NCI-H446 (cell line): ENCODE results near the gene PHC1.

ENCODE experiments used
- DNase-seq, 2 experiments: peaks; one replicate each; lab custom pipeline; 2025; lab: John Stamatoyannopoulos, UW

PHC1 gene

DNA sequence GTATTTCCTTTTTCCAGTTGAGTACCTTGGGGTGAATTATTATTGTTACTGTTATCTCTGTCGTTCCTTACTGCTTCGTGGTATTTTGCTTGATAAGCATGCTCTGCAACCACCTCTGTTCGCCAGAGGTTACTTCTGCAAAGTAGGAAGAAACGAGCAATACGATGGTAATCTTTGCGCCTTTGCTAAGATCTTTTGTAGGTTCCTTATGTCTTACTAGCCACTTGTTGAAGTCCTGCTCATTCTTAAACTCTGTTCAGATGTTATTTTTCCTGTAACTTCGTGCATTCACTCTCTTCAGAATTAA lies 35.9 kb downstream of the PHC1 start:
- DNase-seq = no peak

DNA sequence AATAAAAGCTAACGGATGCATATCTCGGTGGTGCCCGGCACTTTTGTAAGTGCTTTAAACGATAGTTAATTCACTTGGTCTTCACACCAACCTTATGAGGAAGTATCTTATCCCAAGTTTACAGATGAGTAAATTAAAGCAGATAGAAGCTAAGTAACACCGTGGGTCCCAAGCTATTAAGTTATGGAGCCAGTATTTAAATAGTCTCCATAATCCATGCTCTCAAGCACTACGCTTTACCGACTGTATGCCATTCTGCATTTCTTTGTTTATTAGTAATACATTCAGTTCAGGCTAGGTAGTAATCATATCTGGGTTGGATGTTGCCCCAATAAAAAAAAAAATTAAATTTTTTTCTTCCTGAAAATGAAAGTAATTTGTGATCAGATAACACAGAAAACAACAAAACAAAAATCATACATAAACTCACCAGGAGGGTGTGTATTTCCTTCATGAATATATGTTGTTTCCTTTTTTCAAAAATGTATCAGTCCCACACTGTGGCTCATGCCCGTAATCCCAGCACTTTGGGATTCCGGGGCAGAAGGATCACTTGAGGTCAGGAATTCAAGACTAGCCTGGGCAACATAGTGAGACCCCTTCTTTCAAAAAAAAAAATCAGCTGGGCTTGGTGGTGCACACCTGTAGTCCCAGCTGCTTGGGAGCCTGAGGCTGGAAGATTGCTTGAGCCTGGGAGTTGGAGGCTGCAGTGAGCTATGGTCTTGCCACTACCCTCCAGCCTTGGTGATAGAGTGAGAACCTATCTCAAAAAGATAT lies 36.6 kb downstream of the PHC1 start:
- no peak for DNase-seq

DNA sequence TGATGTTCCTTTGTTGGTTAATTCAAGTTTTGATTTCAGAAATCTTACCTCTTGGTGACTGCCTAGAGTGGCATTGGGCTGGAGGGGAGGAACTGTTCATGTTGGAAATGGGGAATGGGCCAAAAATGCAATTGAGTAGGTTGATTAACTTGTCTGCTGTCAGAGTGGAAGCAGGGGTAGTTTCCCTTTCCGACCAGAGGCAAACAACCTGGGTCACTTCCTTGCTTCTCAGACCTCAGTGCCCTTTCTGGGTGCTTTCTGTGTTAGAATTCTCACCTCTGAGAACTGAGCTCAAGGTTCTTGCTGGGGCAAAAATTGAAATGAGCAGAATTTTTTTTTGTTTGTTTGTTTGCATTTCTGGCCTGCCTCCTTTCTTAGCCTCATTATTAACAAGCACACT lies 37.4 kb downstream of the PHC1 start:
- DNase-seq = no peak

DNA sequence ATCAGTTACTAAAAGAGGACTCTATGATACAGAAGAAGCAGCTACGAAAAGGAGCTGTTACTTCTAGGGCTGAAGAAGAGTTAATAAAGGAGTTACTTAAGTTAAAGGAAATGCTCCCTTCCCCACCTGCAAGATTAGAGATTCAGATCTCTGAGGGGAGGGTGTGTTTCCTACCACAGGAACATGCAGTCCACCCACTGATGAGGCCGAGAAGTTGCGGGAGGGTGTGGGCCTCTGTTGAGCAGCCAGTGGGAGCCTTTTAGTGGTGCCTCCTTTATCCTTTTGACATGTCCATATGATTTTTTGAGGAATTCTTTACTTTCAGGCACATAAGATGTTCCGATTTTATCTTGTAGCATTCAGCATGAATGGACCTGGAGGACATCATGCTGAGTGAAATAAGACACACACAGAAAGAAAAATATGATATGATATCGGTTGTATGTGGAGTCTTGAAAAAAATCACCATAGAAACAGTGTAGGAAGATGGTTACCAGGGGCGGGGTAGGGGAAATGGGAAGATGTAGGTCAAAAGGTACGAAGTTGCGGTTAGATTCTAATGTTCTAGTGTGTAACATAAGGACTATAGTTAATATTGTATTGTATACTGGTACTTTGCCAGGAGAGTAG lies 39.6 kb downstream of the PHC1 start:
- DNase-seq = no peak

DNA sequence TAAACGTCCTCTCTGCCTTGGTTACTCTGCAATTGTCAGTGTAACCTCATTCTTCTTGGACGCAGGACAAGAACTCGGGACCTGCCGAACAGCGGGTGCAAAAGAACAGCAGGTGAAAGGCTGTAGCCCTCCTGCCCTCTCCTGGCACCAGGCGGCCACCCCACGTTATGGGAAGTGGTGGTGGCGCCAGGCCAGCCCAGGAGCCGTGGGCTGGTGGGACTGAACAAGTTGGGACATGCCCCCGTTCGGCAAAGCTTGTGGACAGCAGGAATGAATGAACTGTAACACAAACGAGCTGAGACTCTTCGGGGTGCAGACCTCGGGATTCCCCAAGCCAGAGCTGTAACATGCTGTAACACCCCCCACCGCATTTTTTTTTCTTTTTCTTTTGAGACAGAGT lies 41.8 kb downstream of the PHC1 start:
- DNase-seq = no peak

DNA sequence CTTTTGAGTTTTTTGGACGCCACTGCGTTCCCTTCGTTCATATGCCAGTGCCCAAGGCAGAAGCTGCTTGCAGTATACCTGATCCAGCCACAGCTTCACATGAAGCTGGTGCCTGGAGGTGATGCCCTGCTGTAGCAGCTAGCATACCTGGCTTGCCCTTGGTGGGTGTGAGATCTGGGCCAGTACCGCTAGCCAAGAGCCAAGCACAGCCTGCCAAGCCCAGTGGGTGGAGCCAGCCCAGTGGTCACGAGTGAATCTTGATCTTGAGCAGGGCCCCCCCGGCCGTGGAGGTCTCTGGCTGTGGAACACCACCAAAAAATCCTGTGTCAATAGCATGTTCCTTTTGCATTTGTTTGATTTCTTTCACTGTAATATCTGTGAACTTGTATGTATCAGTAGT lies 42.5 kb downstream of the PHC1 start:
- DNase-seq = no peak

DNA sequence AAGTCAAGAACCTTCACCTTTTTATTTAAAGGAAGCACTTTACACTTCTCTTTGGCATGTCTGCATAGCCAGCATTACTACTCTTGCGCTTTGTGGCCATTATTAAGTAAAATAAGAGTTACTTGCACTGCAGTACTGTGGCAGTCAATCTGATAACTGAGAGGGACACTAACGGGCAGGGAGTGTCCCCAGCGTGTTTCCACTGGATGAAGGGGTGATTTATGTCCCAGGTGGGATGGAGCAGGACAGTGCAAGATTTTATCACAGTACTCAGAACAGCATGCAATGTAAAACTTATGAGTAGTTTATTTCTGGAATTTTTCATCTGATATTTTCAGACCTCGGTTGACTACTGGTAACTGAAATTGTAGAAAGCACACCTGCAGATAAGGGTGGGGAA lies 43.3 kb downstream of the PHC1 start:
- DNase-seq = no peak

DNA sequence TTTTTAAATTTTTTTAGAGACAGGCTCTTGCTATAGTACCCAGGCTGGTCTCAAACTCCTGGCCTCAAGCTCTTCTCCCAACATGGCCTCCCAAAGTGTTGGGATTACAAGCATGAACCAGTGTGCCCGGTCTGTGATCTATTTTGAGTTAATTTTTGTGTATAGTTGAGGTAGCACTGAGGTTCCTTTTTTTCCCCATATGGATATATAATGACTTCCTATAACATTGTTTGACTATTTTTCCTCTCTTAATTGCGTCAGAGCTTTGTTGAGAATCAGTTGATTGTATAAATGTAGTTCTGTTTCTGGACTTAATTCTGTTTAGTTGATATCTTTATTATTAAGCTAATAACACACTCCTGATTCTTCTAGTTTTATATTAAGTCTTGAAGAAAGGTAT lies 43.8 kb downstream of the PHC1 start:
- no peak for DNase-seq

DNA sequence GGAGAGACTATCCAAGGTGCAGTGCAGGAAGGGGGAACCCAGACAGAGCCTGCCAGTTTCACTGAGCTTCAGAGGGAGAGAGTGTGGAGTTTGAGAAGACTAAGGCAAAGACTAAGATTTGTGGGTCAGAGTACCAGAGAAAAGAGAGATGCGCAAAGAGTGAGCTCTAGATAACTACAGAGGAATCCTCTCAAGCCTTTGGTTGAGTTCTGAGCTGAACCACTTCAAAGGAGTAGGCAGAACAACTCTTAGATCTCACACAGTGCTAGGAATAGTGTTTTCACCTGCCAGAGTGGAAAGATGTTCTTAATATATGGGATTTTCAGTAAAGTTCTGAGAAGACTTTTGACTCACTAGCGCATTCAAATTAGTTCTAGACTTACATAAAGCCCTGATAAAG lies 45.9 kb downstream of the PHC1 start:
- DNase-seq = no peak

DNA sequence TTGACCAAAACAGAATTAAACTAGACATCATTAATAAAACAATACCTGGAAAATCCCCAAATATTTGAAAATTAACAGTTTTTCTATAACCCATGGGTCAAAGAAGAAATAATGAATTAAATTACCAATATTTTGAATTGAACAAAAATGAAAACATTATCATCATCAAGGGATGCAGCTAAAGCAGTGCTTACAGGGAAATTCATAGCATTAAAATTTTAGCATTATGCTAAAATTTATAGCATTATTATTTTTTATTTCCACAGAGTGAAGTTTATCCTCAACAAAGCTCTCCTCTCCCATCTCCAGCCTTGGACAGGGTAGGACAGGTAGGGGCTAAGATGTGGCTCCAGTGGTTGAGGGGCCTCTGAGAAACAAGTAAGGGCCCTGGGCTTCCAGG lies 54.5 kb downstream of the PHC1 start:
- no peak for DNase-seq

DNA sequence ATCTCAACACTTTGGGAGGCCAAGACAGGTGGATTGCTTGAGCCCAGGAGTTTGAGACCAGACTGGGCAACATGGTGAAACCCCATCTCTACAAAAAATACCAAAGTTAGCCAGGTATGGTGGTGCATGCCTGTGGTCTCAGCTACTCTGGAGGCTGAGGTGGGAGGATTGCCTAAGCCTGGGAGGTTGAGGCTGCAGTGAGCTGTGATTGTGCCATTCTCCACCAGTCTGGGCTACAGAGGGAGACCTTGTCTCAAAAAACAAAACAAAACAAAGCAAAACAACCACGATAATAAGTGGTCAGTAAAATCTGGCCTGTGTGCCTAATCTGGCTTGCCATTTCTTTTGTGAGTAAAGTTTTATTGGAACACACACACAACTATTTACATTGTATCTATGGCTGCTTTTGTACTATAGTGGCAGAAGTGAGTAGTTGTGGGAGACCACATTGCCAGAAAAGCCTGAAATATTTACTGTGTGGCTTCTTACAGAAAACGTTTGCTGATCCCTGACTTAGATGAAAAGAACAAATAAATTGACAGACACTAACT lies 55.6 kb downstream of the PHC1 start:
- DNase-seq = no peak

DNA sequence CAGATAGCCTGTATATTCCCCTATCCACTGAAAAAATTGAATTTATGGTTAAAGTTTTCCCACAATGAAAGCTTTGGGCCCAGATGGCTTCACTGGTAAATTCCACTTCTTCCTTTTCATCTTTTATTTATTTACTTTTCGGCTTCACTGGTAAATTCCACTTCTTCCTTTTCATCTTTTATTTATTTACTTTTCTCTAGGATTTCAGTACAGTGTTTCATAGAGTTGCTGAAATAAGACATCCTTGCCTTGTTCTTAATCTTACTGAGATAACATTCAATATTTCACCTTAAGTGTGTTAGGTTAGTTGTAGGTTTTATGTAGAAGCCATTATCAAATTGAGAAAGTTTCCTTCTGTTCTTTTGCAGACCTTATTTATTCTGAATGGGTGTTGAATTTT lies 56.1 kb downstream of the PHC1 start:
- no peak for DNase-seq

DNA sequence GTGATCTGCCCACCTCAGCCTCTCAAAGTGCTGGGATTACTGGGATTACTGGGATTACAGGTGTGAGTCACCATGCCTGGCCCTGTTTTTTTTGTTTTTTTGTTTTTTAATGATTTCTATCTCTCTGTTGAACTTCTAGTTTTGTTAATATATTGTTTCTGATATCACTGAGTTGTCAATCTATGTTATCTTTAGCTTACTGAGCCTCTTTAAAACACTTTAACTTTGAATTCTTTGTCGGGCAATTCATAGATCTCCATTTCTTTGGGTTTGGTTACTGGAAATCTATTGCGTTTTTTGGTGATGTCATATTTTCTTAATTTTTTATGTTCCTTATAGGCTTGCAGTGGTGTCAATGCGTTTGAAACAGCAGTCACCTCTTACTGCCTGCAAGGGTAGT lies 65.8 kb downstream of the PHC1 start:
- DNase-seq = no peak

DNA sequence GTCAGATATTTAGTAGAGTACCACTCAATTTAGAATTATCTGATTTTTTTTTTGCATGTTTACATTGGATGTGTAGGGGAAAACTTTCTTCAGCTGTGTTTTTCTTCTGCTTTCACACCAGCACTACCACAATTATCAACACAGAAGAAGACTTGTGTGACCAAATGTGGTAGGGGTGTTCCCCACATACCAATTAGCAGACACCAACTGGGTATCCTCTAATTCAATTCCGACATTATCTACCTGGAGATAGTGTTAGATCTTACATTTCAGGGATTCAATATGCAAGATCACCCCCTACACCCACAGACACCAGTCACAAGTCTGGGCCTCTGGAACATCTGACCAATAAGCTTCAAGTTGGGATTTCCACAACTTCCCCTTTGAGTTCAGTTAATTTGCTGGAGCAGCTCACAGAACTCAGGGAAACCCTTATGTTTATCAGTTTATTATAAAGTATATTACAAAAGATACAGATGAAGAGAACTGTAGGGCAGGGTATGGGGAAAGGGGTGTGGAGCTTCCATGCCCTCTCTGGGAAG lies 71.0 kb downstream of the PHC1 start:
- DNase-seq = no peak

DNA sequence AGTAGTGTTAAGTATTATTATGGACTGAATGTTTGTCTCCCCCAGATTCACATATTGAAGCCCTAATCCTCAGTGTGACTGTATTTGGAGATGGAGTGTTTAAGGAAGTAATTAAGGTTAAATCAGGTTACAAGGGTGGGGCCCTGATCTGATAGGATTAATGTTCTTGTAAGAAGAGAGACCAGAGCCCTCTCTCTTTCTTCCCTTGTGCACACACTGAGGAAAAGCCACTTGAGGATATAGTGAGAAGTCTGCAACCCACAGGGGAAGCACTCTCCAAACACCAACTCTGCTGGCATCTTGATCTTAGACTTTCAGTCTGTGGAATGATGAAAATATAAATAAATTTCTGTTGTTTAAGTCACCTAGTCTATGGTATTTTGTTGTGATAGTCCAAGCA lies 72.9 kb downstream of the PHC1 start:
- no peak for DNase-seq

DNA sequence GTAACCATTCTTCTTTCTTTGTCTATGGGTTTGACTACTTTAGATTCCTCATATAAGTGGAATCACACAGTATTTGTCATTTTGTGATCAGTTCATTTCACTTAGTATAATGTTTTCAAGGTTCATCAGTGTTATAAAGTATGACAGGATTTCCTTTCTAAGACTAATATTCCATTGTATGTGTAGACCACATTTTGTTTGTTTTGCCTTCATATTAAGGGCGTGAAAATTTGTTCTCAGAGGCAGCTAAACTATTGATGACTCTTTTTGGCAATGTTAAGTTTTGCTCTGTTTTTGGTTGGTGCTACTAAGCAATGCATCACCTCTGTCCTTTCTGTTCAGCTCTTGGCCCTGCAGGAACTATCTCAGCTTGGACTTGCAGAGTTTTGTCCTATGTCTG lies 73.4 kb downstream of the PHC1 start:
- no peak for DNase-seq

DNA sequence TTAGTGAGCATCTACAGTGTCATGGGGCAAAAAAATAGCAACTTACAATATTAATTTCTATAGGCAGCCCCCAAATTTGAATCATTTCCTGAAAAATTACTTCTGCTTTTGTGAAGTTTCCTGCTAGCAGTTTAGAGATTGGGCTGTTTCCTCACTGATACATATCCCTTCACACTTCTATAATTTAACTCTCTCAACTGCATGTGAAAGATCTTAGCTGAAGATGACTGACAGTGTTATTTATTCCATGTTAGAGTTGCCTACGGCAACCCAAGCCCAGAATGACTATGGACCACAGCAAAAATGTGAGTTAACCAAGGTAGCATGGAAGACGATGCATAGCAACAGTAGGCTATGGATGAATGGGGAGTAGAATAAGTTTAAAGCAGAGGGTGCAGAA lies 75.1 kb downstream of the PHC1 start, which contains the start of gene KLRG1:
KLRG1 (plus strand) TSS at position 134 of the 400 bp plus-strand sequence; CDS start at position 224, 90 bp downstream.
- no peak for DNase-seq
